AG10803 (cell line): ENCODE results near the gene FARP1.
A peak's percentile ranks its signal among the peaks of the same experiment; 100 is the strongest.

Experiments
- DNase-seq: peaks from one replicate; pipeline ENCODE4 v3.0.0; 2010; ENCODE audit warnings: low read depth
- H3K4me3 ChIP-seq: 2 replicates; pipeline ENCODE4 v1.5.1; 2011; ENCODE audit warnings: mild to moderate bottlenecking, low read length, control low read depth
- TF ChIP-seq, protein P1 (sequence below): conservative IDR thresholded peaks from 2 replicates; pipeline ENCODE4 v1.5.1; 2011; ENCODE audit warnings: mild to moderate bottlenecking, low read length, control low read depth, inconsistent platforms

The FARP1 gene

GRCh38 chr13:98243929-98244272, 101.0 kb downstream of the FARP1 start:
- DNase-seq: no peak
- no peak overlapping the region for H3K4me3 ChIP-seq
- TF ChIP-seq, protein P1, sequence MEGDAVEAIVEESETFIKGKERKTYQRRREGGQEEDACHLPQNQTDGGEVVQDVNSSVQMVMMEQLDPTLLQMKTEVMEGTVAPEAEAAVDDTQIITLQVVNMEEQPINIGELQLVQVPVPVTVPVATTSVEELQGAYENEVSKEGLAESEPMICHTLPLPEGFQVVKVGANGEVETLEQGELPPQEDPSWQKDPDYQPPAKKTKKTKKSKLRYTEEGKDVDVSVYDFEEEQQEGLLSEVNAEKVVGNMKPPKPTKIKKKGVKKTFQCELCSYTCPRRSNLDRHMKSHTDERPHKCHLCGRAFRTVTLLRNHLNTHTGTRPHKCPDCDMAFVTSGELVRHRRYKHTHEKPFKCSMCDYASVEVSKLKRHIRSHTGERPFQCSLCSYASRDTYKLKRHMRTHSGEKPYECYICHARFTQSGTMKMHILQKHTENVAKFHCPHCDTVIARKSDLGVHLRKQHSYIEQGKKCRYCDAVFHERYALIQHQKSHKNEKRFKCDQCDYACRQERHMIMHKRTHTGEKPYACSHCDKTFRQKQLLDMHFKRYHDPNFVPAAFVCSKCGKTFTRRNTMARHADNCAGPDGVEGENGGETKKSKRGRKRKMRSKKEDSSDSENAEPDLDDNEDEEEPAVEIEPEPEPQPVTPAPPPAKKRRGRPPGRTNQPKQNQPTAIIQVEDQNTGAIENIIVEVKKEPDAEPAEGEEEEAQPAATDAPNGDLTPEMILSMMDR: no peak

GRCh38 chr13:98246538-98247172, 103.8 kb downstream of the FARP1 start:
- TF ChIP-seq, protein P1: no peak
- no peak overlapping the region for H3K4me3 ChIP-seq
- no peak for DNase-seq

GRCh38 chr13:98251708-98252107, 108.8 kb downstream of the FARP1 start:
- DNase-seq: no peak
- H3K4me3 ChIP-seq: no peak overlapping the region
- TF ChIP-seq, protein P1: no peak

GRCh38 chr13:98252931-98253470, 110.1 kb downstream of the FARP1 start:
- DNase-seq: peak; percentile 84
- TF ChIP-seq, protein P1: no peak
- no peak overlapping the region for H3K4me3 ChIP-seq

GRCh38 chr13:98253526-98253925, 110.6 kb downstream of the FARP1 start:
- TF ChIP-seq, protein P1: no peak
- DNase-seq: peak; percentile 71
- H3K4me3 ChIP-seq: no peak overlapping the region

DNA sequence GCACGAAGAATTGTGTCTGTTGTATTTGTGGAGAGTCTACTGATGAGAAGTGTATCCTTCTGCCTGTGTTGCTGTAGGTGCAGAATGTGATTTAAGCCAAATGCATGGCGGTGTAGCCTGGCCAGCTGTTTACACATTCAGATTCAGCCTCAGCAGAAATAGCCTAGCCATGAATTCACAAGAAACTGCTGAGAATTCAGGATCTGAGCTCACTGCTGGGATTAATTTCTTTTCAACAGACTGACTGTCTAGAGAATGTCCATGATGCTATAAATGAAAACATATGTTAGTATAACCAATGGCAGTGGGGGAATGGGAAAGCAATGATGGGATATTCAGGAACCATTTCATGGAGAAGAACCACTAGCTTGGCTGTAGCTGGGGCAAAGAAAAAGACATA, 111.6 kb downstream of the FARP1 start:
- peak; percentile 91 for DNase-seq
- H3K4me3 ChIP-seq: no peak overlapping the region
- TF ChIP-seq, protein P1: no peak

DNA sequence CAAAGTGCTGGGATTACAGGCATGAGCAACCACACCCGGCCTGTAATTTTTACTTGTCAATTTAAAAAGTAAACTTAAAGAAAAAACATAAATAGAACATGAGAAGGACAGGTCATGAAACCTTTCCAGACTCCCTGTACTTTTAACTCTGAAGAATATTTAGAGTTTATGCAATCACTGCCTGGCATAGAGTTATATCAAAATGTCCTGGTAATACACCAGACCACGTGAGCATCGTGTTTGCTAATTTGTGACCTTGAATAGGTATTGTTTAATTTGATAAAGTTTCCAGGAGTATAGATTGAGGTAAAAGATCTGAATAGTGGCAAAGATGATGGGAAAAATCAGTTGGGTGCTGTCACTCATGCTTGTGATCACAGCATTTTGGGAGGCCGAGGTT, 115.3 kb downstream of the FARP1 start:
- DNase-seq: no peak
- no peak overlapping the region for H3K4me3 ChIP-seq
- TF ChIP-seq, protein P1: no peak
